Activated CD4-positive, alpha-beta T cell treated with anti-CD3 and anti-CD28 coated beads, Interleukin-2, amount 50 U/mL, for 24 hours (primary cell): Measurements from ENCODE around the gene PLA2G4A.

Source experiments
- DNase-seq, 2 donors: peaks; one replicate each; pipeline ENCODE4 v3.0.0-alpha.2; 2020; ENCODE audit warnings: low read depth in 1 of 2, low spot score in 1 of 2

Gene PLA2G4A

DNA sequence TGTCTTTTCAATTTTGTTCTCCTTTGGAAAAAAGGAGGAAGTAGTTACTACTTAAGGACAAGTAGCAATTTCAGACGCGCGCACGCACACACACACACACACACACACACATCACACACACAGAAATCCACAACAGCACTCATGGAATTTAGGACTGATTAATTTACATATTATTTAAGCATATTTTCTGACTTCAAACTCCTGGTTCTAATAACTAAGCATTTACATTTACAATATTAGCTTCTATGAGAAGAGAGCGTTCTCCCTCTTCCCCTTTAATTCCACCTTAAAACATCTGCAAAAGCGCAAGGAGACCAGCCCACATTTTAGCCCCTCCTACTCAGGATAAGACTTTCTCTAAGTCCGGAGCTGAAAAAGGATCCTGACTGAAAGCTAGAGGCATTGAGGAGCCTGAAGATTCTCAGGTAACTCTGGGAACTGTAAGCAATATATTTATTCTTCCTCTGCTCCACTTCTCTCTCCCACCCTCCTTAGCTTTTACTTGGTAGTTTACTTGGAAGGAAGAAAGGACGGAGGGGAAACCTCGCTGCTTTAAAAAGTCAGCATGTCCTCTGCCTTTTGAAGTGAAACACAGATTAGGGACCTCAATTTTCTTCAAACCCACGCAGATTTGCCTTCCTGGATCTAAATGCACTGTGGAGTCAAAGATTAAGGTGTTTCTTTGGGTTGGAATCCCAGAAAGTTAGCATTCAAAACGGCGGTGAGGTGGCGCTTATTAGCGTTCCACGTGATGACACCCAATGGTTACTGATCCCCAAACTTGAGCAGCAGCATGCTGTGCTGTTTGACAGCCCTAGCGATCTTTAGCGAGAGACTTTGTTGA, at the start of gene PLA2G4A:
Gene PLA2G4A, plus strand, starts transcription at position 339 of the 844 bp plus-strand sequence. CDS start 25,406 bp downstream, outside the sequence.
- peak in 1 of 2 donors; percentile 3 for DNase-seq

DNA sequence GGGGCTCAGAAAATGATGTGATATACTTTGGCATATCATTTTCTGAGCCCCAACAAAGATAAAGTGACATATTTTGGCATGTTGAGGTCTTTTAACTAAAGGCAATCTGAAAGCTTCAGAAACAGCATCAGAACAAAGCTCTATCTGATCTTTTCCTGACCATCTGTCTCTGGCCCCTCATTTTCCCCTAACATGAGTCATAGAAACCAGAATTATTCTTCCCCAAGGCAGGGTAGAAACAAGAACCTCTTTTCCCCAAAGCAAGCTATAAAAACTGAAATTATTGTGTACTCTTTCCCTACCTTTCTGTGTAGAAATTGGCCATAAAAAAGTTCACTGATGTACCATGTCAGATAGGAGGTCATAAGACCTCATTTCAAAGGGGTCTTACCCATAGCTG, 48.7 kb upstream of the PLA2G4A start:
- DNase-seq: no peak

DNA sequence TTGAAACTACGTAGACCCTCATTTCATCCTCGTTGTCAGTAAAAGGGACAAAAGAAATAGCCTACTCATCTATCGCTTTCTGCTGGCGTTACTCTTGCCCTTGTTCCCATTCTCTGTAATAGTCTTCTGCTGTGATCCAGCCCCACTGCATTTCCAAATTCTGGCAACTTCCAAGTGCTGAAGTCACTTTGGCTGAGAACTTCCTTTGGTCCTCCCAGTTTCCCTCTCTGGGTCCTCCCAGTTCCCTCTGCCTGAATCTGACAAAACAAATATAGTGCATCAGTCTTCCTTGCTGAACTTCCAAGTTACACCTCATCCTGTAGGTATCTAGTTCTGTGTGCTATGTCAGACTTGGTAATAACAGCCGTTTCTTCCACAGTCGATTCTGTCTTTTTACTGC, 47.0 kb upstream of the PLA2G4A start:
- DNase-seq: no peak

DNA sequence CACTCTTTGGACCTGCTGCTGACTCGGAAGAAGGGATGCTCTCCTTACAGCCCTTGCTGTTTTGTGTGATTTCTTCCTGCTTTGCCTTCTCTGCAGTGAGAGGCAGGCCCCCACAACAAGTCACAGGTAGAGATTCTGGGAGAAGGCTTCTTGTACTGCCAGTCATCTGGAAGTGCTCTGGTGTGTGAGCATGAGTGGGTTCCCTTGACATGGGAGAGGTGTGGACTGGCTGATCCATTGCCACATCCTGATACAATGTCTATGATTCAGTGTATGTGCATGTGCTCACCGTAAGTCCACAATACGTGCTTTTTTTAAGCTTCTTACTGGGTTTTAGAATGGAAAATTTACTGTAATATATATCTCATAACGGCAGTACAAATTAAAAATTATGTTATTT, 46.0 kb upstream of the PLA2G4A start:
- no peak for DNase-seq

DNA sequence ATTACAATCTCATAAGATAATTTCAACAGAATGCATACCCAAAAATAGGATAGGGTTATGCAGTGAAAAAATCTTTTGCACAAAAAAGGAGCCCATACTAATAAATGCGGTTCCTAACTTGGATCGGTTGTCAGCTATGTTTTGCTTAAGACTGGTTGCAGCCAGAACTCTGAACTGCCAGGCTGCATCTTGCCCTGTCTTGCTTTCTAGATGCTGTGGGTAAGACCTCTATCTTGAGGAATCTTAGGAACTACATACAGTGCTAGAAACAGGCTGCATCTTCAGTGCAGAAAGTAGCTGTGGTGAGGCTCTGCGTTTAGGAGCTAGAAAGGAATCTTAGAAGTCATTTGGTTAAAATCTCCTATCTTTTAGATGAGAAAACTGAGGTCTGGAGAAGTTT, 45.6 kb upstream of the PLA2G4A start:
- DNase-seq: no peak

DNA sequence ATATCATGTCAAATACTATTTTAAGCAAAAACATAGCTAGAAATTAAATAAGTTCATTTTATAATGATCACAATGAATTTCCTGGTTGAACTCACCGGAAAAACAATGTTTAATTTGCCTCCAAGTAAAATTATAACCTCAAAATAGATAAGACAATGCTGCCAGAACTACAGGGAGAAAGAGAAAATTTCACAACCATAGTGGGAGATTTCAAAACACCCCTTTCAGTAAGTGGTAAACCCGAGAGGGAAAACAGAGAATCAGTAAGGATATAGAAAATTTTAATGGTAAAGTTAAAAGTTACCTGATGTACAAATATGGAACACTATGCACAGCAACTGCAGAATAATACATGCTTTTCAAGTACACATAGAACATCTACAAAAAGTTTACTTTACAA, 43.2 kb upstream of the PLA2G4A start:
- no peak for DNase-seq

DNA sequence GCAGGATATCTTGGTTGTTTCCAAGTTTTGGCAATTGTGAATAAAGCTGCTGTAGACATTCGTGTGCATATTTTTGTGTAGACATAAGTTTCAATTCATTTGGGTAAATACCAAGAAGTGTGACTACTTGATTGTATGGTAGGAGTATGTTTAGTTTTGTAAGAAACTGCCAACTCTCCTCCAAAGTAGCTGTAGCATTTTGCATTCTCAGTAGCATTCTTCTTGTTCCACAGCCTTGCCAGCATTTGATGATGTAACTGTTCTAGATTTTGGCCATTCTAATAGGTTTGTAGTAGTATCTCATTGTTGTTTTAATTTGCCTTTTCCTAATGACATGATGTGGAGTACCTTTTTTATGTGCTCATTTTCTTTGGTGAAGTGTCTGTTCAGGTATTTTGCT, 38.6 kb upstream of the PLA2G4A start:
- no peak for DNase-seq

DNA sequence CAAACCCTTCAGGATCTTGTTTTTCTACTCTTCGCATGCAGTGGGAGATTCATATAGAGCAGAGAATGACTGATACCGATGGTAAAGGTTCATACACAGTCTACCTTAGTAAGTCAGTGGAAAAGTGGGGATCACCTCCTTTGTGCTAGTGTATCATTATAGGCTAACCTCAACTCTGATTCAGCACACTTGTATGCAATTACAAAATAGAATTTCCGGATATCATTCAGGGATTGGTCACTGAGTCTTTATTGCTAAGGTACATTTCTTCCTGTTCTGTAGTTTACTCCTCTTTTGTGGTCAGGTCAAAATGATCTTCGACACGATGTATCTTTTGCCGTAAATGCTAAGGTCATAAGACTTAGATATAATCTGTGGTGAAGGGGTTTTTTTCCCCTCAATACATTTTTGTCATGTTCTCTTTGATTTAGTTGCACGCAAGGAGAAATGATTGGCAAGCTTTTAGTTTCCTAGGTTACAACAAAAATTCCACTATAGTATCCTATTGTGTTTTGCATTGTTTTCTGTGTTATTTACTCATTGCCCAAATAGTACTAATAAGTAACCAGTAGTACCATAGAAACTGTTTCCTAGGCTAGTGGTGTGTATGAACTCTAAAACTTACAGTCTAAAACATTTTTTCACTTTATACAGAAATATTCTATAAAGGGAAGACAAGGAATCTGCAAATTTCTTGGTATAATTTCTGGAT, 35.7 kb upstream of the PLA2G4A start:
- DNase-seq: no peak

DNA sequence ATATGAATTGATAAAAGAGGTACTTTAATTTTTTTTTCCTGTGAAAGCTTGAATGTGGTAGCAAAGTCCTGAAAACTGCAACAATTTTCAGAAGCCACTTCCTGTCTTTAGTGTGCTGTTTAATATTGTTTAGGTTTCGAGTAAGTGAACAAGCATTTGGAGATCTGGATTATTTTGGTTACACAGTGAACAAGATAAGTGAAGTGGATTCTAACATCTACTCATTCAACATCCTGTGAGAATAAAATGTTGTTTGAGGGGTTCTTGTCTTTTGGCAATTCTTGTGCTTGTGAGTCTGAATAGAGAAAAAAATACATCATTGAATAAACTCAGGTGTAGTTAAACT, 35.2 kb upstream of the PLA2G4A start:
- no peak for DNase-seq

DNA sequence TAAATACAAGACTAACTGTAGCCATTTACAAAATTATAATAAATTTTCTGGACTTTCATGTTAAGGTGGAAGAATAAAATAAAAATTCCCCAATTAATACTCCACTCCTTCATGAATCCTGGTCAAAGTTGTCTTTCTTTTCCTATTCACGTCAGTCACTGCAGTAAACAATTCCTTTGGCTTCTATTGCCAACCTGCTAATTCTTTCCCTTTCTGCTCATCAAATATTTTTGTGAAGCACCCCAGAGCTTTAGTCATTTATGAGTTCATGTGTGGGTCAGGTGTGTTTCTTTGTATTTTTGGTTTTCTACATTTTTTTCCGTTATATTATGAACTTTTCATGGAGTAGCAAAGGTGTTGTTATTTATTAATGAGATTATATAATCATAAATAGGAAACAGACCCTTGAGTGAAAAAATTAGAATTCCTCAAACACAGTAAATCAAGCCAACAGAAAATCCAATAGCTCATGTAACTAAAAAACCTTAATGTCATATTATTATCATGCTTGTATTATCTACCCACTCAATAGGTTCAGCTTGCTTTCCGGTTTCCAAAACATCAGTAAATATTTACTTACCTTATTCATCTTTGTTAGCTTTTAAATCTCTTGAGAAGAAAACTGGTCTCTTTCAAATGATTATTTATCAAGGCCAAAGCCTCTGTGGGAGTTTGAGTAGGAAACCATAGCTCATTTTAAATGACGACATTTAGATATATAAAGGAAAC, 29.6 kb upstream of the PLA2G4A start:
- no peak for DNase-seq

DNA sequence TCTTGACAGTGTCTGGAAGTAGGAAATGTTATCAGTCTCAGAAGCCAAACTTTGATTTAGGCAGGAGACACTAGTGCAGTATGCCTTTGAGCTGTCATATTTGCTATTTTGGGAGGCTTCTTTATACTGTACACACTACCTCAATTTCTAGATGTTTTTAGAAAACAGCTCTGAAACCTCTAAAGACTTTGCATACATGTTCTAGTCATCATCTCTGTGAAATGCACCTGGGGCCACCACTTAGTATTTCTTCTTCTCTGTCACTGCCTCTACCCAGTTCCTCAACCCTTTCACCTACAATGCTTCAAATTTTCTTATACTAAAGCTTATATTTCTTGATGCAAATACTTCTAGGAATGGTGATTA, 29.1 kb upstream of the PLA2G4A start:
- DNase-seq: no peak

DNA sequence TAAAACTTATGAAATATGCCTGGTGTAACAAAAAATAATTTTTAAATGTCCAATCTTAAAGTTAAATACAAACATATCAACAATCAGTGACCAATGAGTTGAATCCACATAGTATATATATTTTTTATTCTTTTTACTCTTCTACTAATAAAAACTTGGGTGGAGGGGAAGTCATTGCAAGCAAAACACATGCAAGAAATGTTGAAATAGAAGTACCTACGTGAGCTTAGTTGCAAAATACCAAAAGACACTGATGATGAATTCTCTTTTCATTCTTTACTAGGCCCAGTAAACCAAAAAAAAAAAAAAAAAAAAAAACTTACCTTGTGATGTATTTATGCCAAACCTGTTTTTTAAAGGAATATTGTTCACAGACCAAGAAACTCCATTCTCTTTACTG, 26.4 kb upstream of the PLA2G4A start:
- no peak for DNase-seq

DNA sequence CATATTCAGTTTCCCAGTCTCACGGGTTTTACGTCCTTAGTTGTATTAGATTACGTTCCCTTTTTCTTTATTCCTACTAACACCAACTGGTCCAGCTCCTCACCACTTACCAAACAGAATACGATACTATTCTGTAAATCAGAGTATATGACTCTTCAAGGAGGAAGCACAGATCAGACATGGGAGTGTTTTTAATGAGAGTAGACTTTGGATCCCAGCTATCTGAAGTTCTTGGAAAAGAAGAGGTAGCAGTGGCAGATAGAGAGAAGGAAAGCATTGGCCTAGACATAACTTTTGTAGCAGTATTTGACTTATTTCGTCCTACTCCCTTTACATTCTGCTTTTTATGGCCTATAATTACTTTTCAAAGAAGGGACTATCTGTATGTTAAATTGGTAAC, 24.1 kb upstream of the PLA2G4A start:
- DNase-seq: no peak

DNA sequence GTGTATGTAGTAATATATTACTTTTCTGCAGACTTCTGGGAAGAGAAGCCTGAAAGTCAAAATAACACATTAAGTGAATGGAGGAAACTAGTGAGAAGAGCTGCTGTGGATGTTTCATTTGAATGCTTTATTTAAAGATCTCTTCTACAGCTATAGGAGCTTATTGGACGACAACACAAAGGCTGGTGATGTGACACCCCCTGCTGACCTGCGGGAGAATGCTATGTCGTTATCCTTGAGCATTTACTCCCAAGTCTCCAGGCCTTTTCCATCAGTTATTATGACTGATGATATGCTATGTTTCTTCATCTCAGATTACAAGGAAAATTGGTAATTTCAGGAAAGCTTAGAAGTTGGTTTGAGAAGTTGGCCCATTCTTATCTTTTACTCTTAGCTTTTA, 22.3 kb upstream of the PLA2G4A start:
- no peak for DNase-seq

DNA sequence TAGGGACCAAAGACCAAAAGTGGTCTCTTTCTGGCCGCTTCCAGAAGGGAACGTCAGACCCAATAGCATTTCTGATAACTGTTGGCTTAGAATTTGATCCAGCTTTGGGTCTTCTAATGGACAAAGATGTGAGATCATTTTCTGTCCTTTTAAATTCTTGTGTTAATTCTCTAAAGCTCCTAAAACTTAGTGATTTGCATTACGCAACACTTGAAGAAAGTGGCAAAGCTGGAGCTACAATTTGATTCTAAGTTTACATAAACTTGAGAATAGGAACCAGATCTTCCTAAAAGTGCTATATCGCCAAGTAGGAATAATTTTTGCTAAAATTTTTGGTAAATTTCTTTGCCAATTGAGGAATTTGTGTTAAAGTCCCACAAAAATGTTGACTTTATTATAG, 21.6 kb upstream of the PLA2G4A start:
- no peak for DNase-seq

DNA sequence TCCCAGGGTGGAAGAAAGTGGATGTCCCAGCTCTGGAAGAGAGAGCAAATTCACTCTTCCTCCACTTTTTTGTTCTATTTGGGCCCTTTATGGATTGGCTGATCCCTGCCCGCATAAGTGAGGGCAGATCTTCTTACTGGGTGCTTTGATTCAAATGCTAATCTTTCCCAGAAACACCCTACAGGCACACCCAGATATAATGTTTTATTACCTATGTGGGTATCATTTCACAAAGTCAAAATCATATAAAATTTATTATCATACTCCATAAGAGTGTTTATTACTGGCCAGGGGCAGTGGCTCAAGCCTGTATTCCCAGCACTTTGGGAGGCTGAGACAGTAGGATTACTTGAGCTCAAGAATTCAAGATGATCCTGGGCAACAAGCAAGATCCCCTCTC, 16.9 kb upstream of the PLA2G4A start:
- no peak for DNase-seq

DNA sequence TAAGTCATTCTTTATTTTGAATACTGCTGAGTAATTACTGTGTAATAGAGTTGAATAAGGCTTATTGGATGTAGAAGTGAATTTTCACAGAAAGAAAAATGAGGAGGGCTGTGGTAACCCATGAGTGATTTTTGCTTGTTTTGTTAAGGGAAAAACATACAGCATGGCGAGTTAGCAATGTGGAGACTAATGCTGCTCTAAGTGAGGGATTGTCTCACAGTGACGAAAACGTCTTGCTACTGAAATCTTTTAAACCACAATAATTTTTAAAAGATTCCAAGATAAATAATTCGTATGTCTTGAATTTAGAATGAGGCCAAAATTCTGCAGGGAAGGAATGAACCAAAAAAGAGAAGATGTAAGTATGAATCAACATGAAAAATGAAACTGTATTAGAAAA, 16.2 kb upstream of the PLA2G4A start:
- DNase-seq: no peak

DNA sequence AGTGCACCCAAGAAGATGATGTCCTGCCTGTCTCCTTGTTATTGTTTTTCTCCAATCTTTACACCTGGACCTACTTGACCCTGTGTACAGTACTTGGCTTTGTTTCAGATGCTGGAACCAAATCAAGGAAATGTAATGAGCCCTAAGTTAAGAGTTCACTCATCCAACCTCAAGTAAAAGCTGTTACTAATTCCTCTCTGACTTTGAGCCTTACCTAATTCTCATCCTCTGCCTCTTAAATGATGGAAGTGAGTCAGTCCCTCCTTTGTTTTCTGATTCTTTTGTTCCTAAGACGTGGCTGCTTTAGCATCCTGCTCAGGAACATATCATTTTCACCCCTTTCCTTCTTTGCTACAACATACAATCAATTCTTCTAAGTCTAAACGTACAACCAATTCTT, 15.3 kb upstream of the PLA2G4A start:
- DNase-seq: no peak

DNA sequence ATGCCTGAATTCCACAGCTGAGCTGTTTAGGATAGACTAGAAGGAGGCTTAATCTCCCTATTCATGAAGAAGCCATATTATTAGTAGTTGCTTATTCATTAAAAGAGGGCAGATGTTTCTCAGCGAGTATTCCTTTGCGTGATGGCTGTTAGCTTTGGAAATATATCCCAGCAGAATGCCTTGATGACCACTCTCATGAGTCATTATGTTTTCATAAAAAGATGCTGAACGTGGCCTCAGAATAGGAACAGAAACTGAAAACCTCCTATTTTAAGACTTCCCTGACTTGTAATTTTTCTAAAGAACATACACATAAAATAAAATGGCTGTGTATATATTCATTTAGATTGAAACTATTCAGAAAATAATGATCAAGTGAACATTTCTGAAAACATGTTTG, 9.6 kb upstream of the PLA2G4A start:
- no peak for DNase-seq

DNA sequence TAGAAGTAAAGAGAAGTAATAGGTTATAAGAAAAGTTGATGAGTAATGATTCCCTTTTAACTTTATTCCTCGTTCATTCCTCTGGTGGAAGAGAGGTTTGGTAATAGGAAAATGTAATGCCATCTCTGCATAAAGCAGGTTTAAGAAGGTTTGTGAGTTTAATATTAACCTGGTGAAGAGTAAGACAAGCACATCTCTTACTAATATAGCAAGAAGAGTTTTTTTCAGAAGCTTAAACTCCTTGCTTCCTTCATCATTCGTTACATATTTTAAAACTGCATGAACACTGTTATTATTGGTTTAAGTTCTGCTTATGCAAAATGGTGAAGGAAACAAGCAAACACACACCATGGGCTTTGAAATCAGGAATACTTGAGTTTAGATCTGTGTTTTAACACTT, 9.2 kb upstream of the PLA2G4A start:
- DNase-seq: no peak

DNA sequence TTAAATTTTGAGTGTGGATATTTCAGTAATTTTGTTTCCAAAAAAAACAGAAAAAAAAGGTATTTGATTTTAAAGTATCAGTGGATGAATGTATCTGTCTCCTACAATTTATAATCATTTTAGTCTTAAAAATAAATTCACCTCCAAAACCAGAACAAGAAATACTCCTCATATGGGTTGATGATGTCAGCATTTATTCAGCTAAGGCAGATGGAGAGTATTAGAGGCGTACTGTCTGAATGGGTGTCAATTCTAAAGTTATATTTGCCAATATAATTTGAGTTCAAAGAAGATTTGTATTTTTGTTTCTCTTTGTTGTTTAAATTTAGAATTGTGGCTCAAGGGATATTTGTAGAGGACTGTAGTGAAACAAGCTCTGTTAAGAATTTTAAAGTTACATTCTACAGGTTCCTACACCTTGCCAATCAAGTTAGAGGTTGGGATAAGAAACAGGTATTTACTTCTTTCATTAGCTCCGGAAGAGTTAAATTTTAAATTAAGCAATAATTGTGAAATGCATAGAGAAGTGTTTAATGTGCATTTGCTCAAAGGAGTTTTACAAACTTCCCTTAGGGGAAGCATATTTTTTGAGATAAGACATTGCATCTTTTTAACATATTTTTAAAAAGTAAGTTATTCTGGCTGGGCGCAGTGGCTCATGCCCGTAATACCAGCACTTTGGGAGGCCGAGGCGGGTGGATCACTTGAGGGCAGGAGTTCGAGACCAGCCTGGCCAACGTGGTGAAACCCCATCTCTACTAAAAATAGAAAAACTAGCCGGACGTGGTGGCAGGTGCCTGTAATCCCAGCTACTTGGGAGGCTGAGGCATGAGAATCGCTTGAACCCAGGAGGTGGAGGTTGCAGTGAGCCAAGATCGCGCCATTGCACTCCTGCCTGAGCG, 1.2 kb downstream of the PLA2G4A start:
- DNase-seq: no peak
